H1 (cell line): ENCODE measurements around the gene TAS1R1. TPM values are rescaled to one million over a fixed set of nuclear protein-coding genes. Genes with fewer than 3 reads are reported as not detected.

ENCODE experiments used
- HDAC6 ChIP-seq: IDR thresholded peaks from one replicate; pipeline ENCODE4 v1.7.1; 2012; ENCODE audit warnings: low read depth, mild to moderate bottlenecking, inconsistent platforms, low read length, moderate library complexity
- TEAD4 ChIP-seq: IDR thresholded peaks from 2 replicates; pipeline ENCODE4 v1.6.1; 2012; ENCODE audit warnings: low read depth, low read length, inconsistent platforms, mixed read lengths
- polyA plus RNA-seq, 7 experiments: library from polyadenylated mRNA; depleted of rRNA in 3 of 7; stranded (reverse) in 5 of 7; unstranded in 2 of 7; fragments of >200 nt in 5 of 7; fragments of 200-250 nt in 2 of 7; gene quantifications; 1 replicate in 5 of 7; 2 replicates in 1 of 7; 4 replicates in 1 of 7; pipeline versions ENCODE4 v1.2.1 to v1.2.3, GENCODE V29; 2011 to 2013; ENCODE audit warnings: missing spikeins in 2 of 7, mixed read lengths in 2 of 7
- total RNA-seq: library from RNA; stranded (reverse); fragmentation: NEBNext Ultra II Directional; extraction: Animal tissue kit (Norgen Biotek cat#: 25700); gene quantifications from 2 replicates; pipeline ENCODE4 v1.2.1, GENCODE V29; 2021
- TF ChIP-seq, protein P1 (sequence below): fragments of 300-600 bp; sonication (generic); IDR thresholded peaks from 2 replicates; pipeline ENCODE4 v1.7.1; 2012; ENCODE audit warnings: low read length, moderate library complexity, mild to moderate bottlenecking, inconsistent platforms; ENCODE audit not compliant: insufficient replicate concordance

The TAS1R1 gene
- total and polyA plus RNA-seq, 2 of the 8 experiments (the other 6 are each of a cell fraction or from before 2014, with no cell fraction given) = 0.26 TPM; not detected in 1

DNA sequence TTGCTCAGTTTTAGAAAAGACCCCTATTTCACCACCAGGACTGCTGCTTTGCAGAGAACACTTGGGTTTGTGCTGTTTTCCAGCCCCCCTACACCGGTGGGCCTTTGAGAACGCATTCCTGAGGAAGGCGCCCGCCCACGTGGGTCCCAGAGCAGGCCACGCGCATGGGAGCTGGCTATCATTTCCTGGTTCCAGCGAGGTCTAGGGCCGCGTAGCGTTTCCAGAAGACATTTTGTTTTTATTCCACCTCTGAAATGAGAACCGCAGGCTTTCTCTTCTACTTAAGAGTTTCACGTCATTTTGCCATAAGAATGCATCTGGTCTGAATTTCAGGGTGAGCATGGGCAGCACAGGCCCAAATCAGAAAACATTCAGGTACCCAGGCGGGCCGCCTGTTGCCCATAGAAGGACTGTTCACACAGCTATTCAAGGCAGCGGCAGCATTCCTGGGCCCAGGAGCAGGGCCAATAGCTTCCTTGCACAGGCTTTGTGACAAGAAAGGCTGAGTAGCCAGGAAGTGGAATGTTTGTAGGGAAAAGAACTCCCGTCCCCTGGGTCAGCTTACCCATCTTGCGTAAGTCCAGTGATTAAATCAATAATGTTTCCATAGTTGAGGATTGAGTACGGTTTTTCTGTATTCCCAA lies 48.9 kb downstream of the TAS1R1 start (continued):
- TF ChIP-seq, protein P1, sequence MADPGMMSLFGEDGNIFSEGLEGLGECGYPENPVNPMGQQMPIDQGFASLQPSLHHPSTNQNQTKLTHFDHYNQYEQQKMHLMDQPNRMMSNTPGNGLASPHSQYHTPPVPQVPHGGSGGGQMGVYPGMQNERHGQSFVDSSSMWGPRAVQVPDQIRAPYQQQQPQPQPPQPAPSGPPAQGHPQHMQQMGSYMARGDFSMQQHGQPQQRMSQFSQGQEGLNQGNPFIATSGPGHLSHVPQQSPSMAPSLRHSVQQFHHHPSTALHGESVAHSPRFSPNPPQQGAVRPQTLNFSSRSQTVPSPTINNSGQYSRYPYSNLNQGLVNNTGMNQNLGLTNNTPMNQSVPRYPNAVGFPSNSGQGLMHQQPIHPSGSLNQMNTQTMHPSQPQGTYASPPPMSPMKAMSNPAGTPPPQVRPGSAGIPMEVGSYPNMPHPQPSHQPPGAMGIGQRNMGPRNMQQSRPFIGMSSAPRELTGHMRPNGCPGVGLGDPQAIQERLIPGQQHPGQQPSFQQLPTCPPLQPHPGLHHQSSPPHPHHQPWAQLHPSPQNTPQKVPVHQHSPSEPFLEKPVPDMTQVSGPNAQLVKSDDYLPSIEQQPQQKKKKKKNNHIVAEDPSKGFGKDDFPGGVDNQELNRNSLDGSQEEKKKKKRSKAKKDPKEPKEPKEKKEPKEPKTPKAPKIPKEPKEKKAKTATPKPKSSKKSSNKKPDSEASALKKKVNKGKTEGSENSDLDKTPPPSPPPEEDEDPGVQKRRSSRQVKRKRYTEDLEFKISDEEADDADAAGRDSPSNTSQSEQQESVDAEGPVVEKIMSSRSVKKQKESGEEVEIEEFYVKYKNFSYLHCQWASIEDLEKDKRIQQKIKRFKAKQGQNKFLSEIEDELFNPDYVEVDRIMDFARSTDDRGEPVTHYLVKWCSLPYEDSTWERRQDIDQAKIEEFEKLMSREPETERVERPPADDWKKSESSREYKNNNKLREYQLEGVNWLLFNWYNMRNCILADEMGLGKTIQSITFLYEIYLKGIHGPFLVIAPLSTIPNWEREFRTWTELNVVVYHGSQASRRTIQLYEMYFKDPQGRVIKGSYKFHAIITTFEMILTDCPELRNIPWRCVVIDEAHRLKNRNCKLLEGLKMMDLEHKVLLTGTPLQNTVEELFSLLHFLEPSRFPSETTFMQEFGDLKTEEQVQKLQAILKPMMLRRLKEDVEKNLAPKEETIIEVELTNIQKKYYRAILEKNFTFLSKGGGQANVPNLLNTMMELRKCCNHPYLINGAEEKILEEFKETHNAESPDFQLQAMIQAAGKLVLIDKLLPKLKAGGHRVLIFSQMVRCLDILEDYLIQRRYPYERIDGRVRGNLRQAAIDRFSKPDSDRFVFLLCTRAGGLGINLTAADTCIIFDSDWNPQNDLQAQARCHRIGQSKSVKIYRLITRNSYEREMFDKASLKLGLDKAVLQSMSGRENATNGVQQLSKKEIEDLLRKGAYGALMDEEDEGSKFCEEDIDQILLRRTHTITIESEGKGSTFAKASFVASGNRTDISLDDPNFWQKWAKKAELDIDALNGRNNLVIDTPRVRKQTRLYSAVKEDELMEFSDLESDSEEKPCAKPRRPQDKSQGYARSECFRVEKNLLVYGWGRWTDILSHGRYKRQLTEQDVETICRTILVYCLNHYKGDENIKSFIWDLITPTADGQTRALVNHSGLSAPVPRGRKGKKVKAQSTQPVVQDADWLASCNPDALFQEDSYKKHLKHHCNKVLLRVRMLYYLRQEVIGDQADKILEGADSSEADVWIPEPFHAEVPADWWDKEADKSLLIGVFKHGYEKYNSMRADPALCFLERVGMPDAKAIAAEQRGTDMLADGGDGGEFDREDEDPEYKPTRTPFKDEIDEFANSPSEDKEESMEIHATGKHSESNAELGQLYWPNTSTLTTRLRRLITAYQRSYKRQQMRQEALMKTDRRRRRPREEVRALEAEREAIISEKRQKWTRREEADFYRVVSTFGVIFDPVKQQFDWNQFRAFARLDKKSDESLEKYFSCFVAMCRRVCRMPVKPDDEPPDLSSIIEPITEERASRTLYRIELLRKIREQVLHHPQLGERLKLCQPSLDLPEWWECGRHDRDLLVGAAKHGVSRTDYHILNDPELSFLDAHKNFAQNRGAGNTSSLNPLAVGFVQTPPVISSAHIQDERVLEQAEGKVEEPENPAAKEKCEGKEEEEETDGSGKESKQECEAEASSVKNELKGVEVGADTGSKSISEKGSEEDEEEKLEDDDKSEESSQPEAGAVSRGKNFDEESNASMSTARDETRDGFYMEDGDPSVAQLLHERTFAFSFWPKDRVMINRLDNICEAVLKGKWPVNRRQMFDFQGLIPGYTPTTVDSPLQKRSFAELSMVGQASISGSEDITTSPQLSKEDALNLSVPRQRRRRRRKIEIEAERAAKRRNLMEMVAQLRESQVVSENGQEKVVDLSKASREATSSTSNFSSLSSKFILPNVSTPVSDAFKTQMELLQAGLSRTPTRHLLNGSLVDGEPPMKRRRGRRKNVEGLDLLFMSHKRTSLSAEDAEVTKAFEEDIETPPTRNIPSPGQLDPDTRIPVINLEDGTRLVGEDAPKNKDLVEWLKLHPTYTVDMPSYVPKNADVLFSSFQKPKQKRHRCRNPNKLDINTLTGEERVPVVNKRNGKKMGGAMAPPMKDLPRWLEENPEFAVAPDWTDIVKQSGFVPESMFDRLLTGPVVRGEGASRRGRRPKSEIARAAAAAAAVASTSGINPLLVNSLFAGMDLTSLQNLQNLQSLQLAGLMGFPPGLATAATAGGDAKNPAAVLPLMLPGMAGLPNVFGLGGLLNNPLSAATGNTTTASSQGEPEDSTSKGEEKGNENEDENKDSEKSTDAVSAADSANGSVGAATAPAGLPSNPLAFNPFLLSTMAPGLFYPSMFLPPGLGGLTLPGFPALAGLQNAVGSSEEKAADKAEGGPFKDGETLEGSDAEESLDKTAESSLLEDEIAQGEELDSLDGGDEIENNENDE = no peak
- TF ChIP-seq TEAD4 (peak; percentile 80), HDAC6 (no peak)
- TF ChIP-seq, all 59 proteins: peak for 16
